IPS-18a (cell line): ENCODE measurements around the gene CYP8B1.

ENCODE experiments used
- H3K27ac ChIP-seq: one replicate; pipeline ENCODE4 v1.5.1; 2013; ENCODE audit warnings: low read length
- H3K27me3 ChIP-seq: one replicate; pipeline ENCODE4 v1.6.1; 2013; ENCODE audit warnings: mild to moderate bottlenecking, low read length; ENCODE audit not compliant: control insufficient read depth, insufficient read depth
- H3K36me3 ChIP-seq: one replicate; pipeline ENCODE4 v1.6.1; 2013; ENCODE audit warnings: low read depth, low read length; ENCODE audit not compliant: control insufficient read depth
- H3K4me1 ChIP-seq: one replicate; pipeline ENCODE4 v1.6.1; 2013; ENCODE audit warnings: low read depth, low read length; ENCODE audit not compliant: control insufficient read depth
- H3K4me3 ChIP-seq: one replicate; pipeline ENCODE4 v1.5.1; 2013; ENCODE audit warnings: low read length
- H3K9ac ChIP-seq: one replicate; pipeline ENCODE4 v1.6.1; 2013; ENCODE audit warnings: mild to moderate bottlenecking, low read length, moderate library complexity
- H3K9me3 ChIP-seq: one replicate; pipeline ENCODE4 v1.6.1; 2013; ENCODE audit warnings: low read depth, low read length; ENCODE audit not compliant: control insufficient read depth

Gene CYP8B1

GRCh38 chr3:42880601-42881451 lies 5.1 kb upstream of the CYP8B1 start:
- Histone ChIP-seq H3K9ac (no peak overlapping the region), H3K27ac (no peak overlapping the region), H3K4me3 (peak overlapping the region; percentile 53), H3K27me3 (no peaks in the 10 kb centered on the region), H3K36me3 (no peaks in the 10 kb centered on the region), H3K9me3 (no peaks in the 10 kb centered on the region), H3K4me1 (peaks cover 6% of the 10 kb centered on the region)

GRCh38 chr3:42880183-42880582 lies 4.5 kb upstream of the CYP8B1 start:
- no peaks in the 10 kb centered on the region for H3K9me3 ChIP-seq
- H3K9ac ChIP-seq: no peak overlapping the region
- no peaks in the 10 kb centered on the region for H3K36me3 ChIP-seq
- H3K4me3 ChIP-seq: peak overlapping the region; percentile 53
- no peak overlapping the region for H3K27ac ChIP-seq
- H3K4me1 ChIP-seq: peaks cover 6% of the 10 kb centered on the region
- no peaks in the 10 kb centered on the region for H3K27me3 ChIP-seq

GRCh38 chr3:42877881-42878280 lies 2.2 kb upstream of the CYP8B1 start:
- Histone ChIP-seq H3K9ac (no peak overlapping the region), H3K4me3 (no peak overlapping the region), H3K9me3 (no peaks in the 10 kb centered on the region), H3K4me1 (peaks cover 6% of the 10 kb centered on the region), H3K36me3 (no peaks in the 10 kb centered on the region), H3K27me3 (no peaks in the 10 kb centered on the region), H3K27ac (no peak overlapping the region)

- H3K27ac ChIP-seq: no peak overlapping the region
- H3K27me3 ChIP-seq: no peaks in the 10 kb centered on the region
Measured at GRCh38 chr3:42876940-42877720, 1.5 kb upstream of the CYP8B1 start.

GRCh38 chr3:42876401-42876800 lies 722 bp upstream of the CYP8B1 start:
- no peaks in the 10 kb centered on the region for H3K9me3 ChIP-seq

More at GRCh38 chr3:42876940-42877720, 1.5 kb upstream of the CYP8B1 start:
- Histone ChIP-seq H3K9me3 (no peaks in the 10 kb centered on the region), H3K36me3 (no peaks in the 10 kb centered on the region), H3K4me1 (peaks cover 6% of the 10 kb centered on the region), H3K4me3 (no peak overlapping the region), H3K9ac (no peak overlapping the region)

GRCh38 chr3:42874749-42875148 lies 930 bp downstream of the CYP8B1 start:
- Histone ChIP-seq H3K27ac (no peak overlapping the region), H3K4me3 (no peak overlapping the region), H3K4me1 (no peaks in the 10 kb centered on the region), H3K9me3 (no peaks in the 10 kb centered on the region), H3K36me3 (no peaks in the 10 kb centered on the region), H3K27me3 (no peaks in the 10 kb centered on the region), H3K9ac (no peak overlapping the region)

More at GRCh38 chr3:42876401-42876800, 722 bp upstream of the CYP8B1 start:
- Histone ChIP-seq H3K4me1 (peaks cover 2% of the 10 kb centered on the region), H3K27ac (no peak overlapping the region), H3K4me3 (no peak overlapping the region), H3K36me3 (no peaks in the 10 kb centered on the region), H3K9ac (no peak overlapping the region), H3K27me3 (no peaks in the 10 kb centered on the region)

GRCh38 chr3:42873221-42873982 lies 2.3 kb downstream of the CYP8B1 start:
- Histone ChIP-seq H3K4me1 (no peaks in the 10 kb centered on the region), H3K27me3 (no peaks in the 10 kb centered on the region), H3K9ac (no peak overlapping the region), H3K9me3 (no peaks in the 10 kb centered on the region), H3K27ac (no peak overlapping the region), H3K36me3 (no peaks in the 10 kb centered on the region), H3K4me3 (no peak overlapping the region)

GRCh38 chr3:42872718-42873117 lies 3.0 kb downstream of the CYP8B1 start:
- Histone ChIP-seq H3K27me3 (no peaks in the 10 kb centered on the region), H3K27ac (no peak overlapping the region), H3K4me1 (no peaks in the 10 kb centered on the region), H3K9ac (no peak overlapping the region), H3K9me3 (no peaks in the 10 kb centered on the region), H3K36me3 (no peaks in the 10 kb centered on the region), H3K4me3 (no peak overlapping the region)

- no peaks in the 10 kb centered on the region for H3K9me3 ChIP-seq
- H3K27ac ChIP-seq: no peak overlapping the region
- no peak overlapping the region for H3K4me3 ChIP-seq
- H3K4me1 ChIP-seq: no peaks in the 10 kb centered on the region
- H3K36me3 ChIP-seq: no peaks in the 10 kb centered on the region
- no peak overlapping the region for H3K9ac ChIP-seq
- no peaks in the 10 kb centered on the region for H3K27me3 ChIP-seq
Measured at GRCh38 chr3:42871592-42872196, 4.0 kb downstream of the CYP8B1 start.

- H3K27me3 ChIP-seq: no peaks in the 10 kb centered on the region
- H3K36me3 ChIP-seq: no peaks in the 10 kb centered on the region
- H3K9me3 ChIP-seq: no peaks in the 10 kb centered on the region
- H3K27ac ChIP-seq: no peak overlapping the region
- H3K4me3 ChIP-seq: no peak overlapping the region
- H3K9ac ChIP-seq: no peak overlapping the region
- no peaks in the 10 kb centered on the region for H3K4me1 ChIP-seq
Measured at GRCh38 chr3:42868841-42869240, 6.8 kb downstream of the CYP8B1 start.

GRCh38 chr3:42867138-42867537 lies 8.5 kb downstream of the CYP8B1 start:
- H3K9ac ChIP-seq: no peak overlapping the region
- H3K27ac ChIP-seq: no peak overlapping the region
- H3K36me3 ChIP-seq: no peaks in the 10 kb centered on the region
- no peaks in the 10 kb centered on the region for H3K27me3 ChIP-seq
- H3K4me3 ChIP-seq: no peak overlapping the region
- H3K4me1 ChIP-seq: no peaks in the 10 kb centered on the region
- H3K9me3 ChIP-seq: no peaks in the 10 kb centered on the region
